NB4 (cell line): ENCODE measurements around the gene THRA.

Experiments used
- DNase-seq: peaks from one replicate; pipeline ENCODE4 v3.0.0; 2010; ENCODE audit warnings: low read depth
- H3K4me3 ChIP-seq: one replicate; pipeline ENCODE4 v1.5.1; 2011; ENCODE audit warnings: mild to moderate bottlenecking, low read depth, low read length, moderate library complexity
- MYC ChIP-seq: IDR thresholded peaks from 2 replicates; pipeline ENCODE4 v1.6.1; 2011; ENCODE audit warnings: low read depth, low read length
- POLR2A ChIP-seq: IDR thresholded peaks from 2 replicates; pipeline ENCODE4 v1.6.1; 2011; ENCODE audit warnings: mild to moderate bottlenecking; ENCODE audit not compliant: insufficient read length; ENCODE audit errors: extremely low read depth
- TF ChIP-seq, protein P1 (sequence below): IDR thresholded peaks from 2 replicates; pipeline ENCODE4 v1.6.1; 2011; ENCODE audit warnings: low read depth, low read length
- TF ChIP-seq, protein P2 (sequence below): IDR thresholded peaks from one replicate; pipeline ENCODE4 v1.5.1; 2012; ENCODE audit warnings: low read depth, low read length

The THRA gene

DNA sequence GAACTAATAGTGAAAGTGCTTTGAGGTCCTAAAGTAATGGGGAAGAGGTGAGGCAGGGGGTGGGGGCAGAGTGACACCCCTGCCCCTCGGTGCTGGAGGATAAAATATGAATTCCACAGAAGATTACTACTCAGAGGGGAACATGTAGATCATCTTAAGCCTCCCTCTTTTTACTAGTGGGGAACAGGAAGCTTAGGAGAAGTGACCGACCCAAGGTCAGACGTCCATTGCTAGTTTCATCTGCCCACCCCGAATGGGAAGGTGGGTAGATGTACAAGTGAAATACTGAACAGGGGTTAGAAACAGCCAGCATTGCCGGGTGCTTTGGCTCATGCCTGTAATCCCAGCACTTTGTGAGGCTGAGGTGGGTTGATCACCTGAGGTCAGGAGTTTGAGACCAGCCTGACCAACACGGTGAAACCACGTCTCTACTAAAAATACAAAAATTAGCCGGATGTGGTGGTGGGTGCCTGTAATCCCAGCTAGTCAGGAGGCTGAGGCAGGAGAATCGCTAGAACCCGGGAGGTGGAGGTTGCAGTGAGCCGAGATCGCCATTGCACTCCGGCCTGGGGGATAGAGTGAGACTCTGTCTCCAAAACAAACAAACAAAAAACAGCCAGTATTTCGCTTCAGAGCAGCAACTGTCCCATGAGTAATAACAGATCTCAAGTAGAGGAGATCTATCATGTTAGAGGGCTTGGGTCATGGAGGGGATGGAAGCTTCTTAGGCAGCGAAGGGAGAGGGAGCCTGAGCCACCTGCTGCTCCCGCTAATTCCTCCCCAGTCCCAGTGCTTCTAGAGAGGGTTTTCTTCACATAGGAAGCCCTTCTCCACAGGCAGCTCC, 38.8 kb downstream of the THRA start:
- no peak for TF ChIP-seq POLR2A
- TF ChIP-seq MYC, result no peak
- TF ChIP-seq, protein P1, sequence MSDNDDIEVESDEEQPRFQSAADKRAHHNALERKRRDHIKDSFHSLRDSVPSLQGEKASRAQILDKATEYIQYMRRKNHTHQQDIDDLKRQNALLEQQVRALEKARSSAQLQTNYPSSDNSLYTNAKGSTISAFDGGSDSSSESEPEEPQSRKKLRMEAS, result no peak
- TF ChIP-seq, protein P2, sequence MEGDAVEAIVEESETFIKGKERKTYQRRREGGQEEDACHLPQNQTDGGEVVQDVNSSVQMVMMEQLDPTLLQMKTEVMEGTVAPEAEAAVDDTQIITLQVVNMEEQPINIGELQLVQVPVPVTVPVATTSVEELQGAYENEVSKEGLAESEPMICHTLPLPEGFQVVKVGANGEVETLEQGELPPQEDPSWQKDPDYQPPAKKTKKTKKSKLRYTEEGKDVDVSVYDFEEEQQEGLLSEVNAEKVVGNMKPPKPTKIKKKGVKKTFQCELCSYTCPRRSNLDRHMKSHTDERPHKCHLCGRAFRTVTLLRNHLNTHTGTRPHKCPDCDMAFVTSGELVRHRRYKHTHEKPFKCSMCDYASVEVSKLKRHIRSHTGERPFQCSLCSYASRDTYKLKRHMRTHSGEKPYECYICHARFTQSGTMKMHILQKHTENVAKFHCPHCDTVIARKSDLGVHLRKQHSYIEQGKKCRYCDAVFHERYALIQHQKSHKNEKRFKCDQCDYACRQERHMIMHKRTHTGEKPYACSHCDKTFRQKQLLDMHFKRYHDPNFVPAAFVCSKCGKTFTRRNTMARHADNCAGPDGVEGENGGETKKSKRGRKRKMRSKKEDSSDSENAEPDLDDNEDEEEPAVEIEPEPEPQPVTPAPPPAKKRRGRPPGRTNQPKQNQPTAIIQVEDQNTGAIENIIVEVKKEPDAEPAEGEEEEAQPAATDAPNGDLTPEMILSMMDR, result no peak
- no peak for DNase-seq
- no peak overlapping the region for H3K4me3 ChIP-seq

DNA sequence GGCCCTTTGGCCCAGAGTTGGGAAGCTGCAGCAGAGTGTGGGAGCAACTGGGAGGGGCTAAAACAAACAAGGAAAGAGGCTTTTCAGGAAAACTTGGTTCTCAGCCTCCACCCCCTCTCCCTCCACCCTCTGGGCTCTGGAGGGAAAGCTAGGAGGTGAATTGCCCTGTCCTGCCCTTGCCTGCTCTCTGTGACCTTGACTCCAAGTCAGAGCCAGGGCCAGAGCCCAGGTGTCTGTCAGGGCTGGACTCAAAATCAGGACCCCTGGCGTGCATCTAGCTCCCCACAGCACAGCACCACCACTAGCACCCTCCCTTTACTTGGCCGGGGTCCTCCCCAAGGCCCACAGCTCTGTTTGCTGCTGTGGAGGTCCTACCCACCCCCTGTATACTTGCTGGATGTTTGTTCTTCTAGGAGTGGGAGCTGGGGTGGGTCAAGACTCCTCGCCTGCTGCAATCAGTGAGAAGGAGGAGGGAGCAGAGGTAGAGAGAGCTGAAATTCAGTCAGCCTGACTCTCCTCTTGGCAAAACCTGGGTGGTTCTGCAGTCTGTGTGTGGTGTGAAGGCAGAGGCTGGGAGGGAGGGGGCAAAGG, 40.4 kb downstream of the THRA start:
- peak; percentile 1 for DNase-seq
- no peak overlapping the region for H3K4me3 ChIP-seq
- TF ChIP-seq, protein P1, result no peak
- TF ChIP-seq POLR2A, result no peak
- no peak for TF ChIP-seq MYC
- TF ChIP-seq, protein P2, result no peak

DNA sequence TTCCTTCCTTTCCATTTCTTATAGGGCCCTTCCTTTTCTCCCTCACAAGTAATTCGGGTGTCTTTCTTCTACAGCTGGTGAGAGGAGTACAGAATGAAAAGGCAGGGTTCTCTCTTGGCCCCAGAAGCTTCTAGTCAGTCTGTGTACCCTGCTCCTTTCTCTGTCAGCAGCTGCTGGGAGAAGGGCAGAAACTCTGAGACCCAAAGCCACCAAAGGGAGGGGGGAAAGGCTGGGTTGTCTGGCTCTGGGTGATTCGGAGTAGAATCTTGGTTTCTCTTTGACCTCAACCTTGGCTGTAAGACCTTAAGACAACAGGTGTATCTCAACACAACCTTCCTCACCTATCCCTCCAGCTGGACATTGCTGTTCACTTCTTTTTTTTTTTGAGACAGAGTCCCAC, 40.9 kb downstream of the THRA start:
- DNase-seq, result peak; percentile 0
- TF ChIP-seq, protein P2, result no peak
- TF ChIP-seq MYC (no peak), POLR2A (no peak)
- TF ChIP-seq, protein P1, result no peak
- H3K4me3 ChIP-seq, result no peak overlapping the region

DNA sequence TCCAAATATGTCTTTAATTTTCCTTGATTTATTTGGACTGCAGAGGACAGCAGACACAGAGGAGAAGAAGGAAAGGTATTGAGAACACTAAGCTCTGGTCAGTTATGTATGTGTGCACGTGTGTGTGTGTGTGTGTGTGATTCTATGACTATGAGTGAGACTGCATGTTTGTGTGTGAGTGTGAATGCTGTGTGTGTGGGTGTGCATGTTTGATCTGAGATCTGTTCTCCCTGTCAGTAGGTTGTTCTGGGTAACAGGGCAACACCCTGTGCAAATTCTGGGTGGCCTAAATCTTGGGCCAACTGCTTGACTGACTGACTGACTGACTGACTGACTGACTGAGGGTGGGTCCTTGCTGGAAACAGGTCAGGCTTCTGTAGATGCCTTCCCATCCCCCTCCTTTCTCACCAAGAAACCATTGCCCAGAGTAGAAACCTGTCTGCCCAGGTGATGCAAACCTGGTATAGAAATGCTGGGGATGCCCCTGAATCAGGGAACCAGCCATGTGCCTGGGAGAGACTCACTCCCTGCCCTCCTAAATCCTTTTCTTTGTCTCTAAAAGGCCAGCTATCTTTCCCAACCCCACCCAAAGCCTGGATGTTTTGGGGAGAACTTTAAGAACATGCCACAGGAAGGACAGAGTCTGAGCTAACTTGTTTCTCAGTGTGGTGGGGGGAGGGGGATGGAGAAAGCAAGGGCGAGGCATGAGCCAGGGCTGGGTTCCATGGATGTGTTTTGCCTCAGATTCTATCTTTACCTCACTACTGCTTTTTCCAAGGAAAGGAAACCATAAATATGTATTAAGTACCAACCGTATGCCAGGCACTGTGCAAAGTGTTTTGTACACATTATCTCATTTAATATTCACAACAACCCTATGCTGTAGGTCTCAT, 42.1 kb downstream of the THRA start:
- no peak overlapping the region for H3K4me3 ChIP-seq
- no peak for TF ChIP-seq MYC
- DNase-seq, result peak; percentile 6

DNA sequence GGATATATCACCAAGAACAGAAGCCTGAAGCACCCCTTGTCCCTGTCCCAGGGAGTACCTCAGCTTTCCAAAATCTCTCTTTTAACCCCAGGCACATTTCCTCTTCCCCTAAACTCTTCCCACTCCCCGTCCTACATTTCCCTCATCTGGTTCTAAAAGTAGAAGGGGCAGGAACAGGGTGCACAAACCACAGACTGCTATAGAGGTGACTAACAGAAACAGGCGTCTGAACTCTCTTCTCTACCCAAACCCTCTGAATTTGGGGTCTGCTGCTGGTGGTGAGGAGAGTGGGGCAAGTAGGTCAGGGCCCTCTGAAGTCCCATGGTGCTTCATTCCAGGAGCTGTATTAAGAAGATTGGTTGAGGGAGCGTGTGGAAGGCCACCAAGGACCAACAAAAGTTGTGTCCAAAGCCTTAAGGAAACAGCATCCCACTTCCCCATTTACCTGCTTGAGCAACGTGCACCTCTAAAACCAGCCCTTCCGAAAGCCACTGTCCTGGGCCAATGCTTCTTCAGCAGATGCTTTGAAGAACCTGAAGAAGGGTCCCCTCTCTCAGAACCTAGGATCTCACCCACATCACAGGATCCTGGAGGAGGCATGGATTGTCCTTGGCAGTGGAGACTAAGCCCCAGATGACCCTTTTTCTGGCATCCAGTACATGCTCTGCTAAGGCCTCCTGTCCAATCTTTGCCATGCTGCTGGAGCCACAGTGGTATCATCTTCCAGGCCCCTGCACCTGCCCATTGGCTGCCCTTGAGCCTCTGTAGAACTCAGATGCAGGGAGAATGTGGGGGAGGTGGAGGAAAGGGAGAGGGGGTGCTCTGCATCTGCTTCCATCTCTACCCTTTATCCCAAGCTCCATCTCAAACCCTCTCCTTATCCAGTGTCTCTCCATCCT, 43.3 kb downstream of the THRA start:
- DNase-seq, result peak; percentile 18
- TF ChIP-seq, protein P1, result no peak
- TF ChIP-seq, protein P2, result no peak
- TF ChIP-seq POLR2A (no peak), MYC (no peak)
- no peak overlapping the region for H3K4me3 ChIP-seq
